SJCRH30 (cell line): ENCODE measurements around the gene NIPA2. TPM values are rescaled to one million over a fixed set of nuclear protein-coding genes. Genes with fewer than 3 reads are reported as not detected.
A peak's percentile ranks its signal among the peaks of the same experiment; 100 is the strongest.

Experiments used
- DNase-seq, 2 experiments: peaks; one replicate each; pipeline ENCODE4 v3.0.0-alpha.2; 2015 to 2020
- H3K27ac ChIP-seq: fragments of 250-450 bp; sonication (Bioruptor Pico); 2 replicates; pipeline ENCODE4 v1.5.1; 2020; ENCODE audit warnings: mild to moderate bottlenecking, moderate library complexity
- H3K27me3 ChIP-seq: fragments of 250-450 bp; sonication (Bioruptor Pico); 2 replicates; pipeline ENCODE4 v1.5.1; 2020; ENCODE audit warnings: mild to moderate bottlenecking, moderate library complexity
- H3K36me3 ChIP-seq: fragments of 250-450 bp; sonication (Bioruptor Pico); 2 replicates; pipeline ENCODE4 v1.5.1; 2020; ENCODE audit warnings: mild to moderate bottlenecking, moderate library complexity
- H3K4me1 ChIP-seq: fragments of 250-450 bp; sonication (Bioruptor Pico); 2 replicates; pipeline ENCODE4 v1.5.1; 2020; ENCODE audit warnings: mild to moderate bottlenecking, moderate library complexity
- H3K4me3 ChIP-seq: fragments of 250-450 bp; sonication (Bioruptor Pico); 2 replicates; pipeline ENCODE4 v1.5.1; 2020; ENCODE audit warnings: mild to moderate bottlenecking, moderate library complexity
- H3K9me3 ChIP-seq: fragments of 250-450 bp; sonication (Bioruptor Pico); replicated peaks from 2 replicates; pipeline ENCODE4 v1.5.1; 2020; ENCODE audit warnings: mild to moderate bottlenecking, moderate library complexity
- total RNA-seq: library from RNA; depleted of rRNA; stranded (reverse); fragments of >200 nt; shearing (Covaris generic); gene quantifications from 2 replicates; pipeline ENCODE4 v1.2.3, GENCODE V29; 2014

The NIPA2 gene
- total RNA-seq, 1 experiment from 2014 or later: 108 TPM

DNA sequence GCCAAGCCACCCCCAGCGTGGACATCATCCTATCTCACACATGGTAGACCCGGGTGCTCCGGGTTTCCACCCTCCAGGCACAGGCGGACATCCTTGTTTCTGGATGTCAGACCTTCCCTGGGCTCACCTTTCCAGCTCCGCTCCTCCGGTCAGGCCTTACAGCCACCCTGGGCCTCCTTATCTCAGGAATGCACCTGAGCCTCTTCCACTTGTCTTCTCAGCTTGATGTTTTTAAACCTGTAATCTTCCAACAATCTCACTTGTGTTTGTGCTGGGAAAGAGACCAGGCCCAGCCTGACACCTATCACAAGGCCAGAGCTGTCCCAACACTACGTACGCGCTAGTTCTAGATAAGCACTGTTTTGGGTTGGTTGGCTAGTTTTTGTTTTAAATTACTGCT, 53.9 kb downstream of the NIPA2 start:
- DNase-seq: no peak
- Histone ChIP-seq H3K36me3 (peaks cover 3% of the 10 kb centered on the region; the same call in 1 of the 2 replicates), H3K4me3 (no peak overlapping the region), H3K4me1 (peaks cover 8% of the 10 kb centered on the region), H3K9me3 (no peaks in the 10 kb centered on the region), H3K27ac (no peak overlapping the region), H3K27me3 (no peaks in the 10 kb centered on the region)

DNA sequence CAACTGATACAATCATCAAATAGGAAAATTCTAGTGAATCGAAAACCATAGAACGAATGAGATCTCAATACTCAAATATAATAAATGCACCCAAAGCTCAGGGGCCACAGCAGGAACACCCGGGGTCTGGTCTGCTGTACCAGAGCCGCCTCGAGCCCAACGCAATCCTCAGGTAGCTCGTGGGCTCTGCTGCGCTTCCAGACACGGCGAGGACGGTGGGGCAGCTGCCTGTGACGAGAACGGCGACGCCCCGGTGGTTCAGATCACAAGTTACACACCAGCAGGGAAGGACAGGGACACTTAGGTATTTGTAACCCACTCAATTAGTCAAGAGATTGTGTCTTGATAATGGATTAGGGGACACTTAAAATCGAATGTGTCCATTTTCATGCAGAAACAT, 54.6 kb downstream of the NIPA2 start:
- no peak for DNase-seq

DNA sequence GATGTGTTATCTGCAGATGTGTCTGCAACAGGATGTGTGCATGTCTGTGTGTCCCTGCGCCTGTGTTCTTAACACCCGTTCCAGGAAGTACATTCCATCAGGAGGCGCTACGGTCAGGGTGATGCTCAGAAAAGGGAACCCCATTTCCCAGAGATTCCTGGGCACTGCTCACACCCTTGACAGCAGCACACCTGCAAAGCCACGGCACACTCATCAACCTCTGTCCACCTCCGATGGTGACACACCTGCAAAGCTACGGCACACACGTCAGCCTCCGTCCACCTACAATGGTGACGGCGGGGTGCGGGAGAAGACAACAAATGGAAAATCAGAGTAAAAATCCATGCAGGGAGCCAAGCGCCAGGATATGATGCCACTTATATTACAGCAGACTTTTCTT, 55.4 kb downstream of the NIPA2 start:
- Histone ChIP-seq H3K36me3 (peaks cover 3% of the 10 kb centered on the region; the same call in 1 of the 2 replicates), H3K4me1 (no peaks in the 10 kb centered on the region), H3K9me3 (no peaks in the 10 kb centered on the region), H3K4me3 (no peak overlapping the region), H3K27ac (no peak overlapping the region), H3K27me3 (no peaks in the 10 kb centered on the region)
- no peak for DNase-seq

More for the DNA sequence above, 54.6 kb downstream of the NIPA2 start:
- Histone ChIP-seq H3K27me3 (no peaks in the 10 kb centered on the region), H3K4me1 (0 out of 2 replicates have a peak, but pooled peaks cover 4% of the 10 kb centered on the region), H3K36me3 (peaks cover 3% of the 10 kb centered on the region; the same call in 1 of the 2 replicates), H3K27ac (no peak overlapping the region), H3K9me3 (no peaks in the 10 kb centered on the region), H3K4me3 (no peak overlapping the region)

DNA sequence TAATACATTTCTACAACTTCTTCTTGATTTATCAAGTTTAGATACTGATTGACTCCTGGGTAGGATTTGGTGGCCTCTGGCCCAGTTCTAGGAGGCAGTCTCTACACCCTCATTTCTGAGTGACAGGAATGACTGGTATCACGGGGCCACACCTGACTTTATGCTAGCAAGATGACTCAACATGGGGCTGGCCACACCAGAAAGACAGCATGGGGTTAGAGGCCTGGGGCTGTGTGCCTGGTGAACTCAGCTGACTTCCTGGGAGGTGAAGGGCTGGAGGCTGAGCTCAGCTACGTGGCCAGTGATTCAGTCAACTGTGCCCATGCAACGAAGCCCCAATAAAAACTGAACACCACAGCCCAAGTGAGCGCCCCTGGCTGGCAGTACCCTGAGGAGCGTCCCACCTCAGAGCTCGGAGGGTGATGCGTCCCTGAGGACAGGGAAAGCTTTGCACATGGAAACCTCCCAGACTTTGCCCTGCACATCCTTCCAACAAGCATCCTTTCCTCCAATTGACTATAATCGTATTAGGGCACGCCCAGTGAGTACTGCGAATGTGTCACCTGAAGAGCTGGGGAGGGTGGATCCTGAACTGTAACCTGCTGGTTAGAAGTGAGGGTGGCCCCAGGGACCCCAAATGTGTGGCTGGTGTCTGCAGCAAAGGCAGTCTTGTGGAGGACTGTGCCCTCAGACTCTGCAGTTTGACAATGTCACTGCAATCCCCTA, 57.2 kb downstream of the NIPA2 start:
- no peaks in the 10 kb centered on the region for H3K4me1 ChIP-seq
- no peaks in the 10 kb centered on the region for H3K27me3 ChIP-seq
- no peak overlapping the region for H3K4me3 ChIP-seq
- peaks cover 13% of the 10 kb centered on the region for H3K36me3 ChIP-seq
- peak in 1 of 2 experiments; percentile 11 for DNase-seq
- H3K27ac ChIP-seq: no peak overlapping the region
- H3K9me3 ChIP-seq: no peaks in the 10 kb centered on the region

DNA sequence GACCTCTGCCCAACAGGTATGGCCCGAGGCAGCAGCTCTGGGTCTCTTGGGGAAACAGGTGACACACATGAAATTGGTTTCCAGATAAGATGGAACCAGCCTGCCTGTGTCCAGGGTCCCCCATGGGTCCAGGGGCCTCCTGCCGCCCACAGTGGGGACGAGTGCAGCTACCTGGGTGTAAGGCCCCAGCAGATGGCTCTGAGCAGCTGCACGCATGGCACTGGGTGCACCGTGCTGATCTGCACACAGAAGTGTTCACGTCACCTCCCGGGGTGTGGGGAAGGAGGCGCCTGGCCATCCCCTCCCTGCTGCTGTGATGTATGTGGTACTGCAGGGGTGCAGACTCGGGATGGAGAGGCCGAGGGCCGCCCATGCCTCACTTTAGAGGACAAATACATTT, 63.6 kb downstream of the NIPA2 start:
- H3K4me1 ChIP-seq: no peaks in the 10 kb centered on the region
- no peak overlapping the region for H3K4me3 ChIP-seq
- H3K27me3 ChIP-seq: no peaks in the 10 kb centered on the region
- no peaks in the 10 kb centered on the region for H3K9me3 ChIP-seq
- peaks cover 16% of the 10 kb centered on the region for H3K36me3 ChIP-seq
- no peak for DNase-seq
- H3K27ac ChIP-seq: no peak overlapping the region

DNA sequence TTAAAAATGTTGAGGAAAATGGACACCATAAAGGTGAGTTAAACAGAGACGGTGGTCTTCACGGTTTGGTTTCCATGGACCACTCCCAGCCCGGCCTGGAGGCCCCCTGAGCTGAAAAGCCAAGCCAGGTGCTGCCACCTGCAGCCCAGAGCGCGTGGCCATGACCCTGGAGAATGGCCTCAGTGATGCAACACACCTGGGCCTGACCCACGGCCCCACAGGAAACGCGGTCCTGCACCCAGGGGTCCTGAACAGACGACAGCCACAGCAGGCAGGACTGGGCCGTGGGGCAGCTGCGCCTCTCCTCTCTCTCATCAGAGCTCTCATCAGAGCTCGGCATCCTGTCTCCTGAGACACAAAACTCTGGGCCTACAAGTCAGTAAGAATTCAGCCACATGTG, 64.1 kb downstream of the NIPA2 start:
- Histone ChIP-seq H3K9me3 (no peaks in the 10 kb centered on the region), H3K4me3 (no peak overlapping the region), H3K36me3 (peaks cover 16% of the 10 kb centered on the region), H3K27ac (no peak overlapping the region), H3K27me3 (no peaks in the 10 kb centered on the region), H3K4me1 (no peaks in the 10 kb centered on the region)
- DNase-seq: no peak

DNA sequence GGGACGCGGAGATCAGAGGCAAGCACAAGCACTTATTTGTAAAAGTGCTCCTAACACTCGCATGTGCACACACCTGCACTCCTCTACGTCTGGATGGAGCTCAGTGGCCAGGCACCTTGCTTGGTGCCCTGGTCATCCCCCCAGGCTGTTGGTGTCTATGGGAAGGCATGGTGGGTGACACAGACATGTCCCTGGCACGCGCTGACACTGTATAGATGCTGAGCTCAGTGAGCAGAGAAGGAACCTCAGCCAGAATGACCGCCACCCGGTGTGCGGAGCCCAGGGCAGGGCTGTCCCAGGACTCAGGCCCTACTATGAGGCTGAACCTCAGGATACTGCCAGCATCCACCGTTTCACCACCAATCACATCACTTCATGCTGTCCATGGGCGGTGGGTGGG, 64.5 kb downstream of the NIPA2 start:
- Histone ChIP-seq H3K36me3 (peaks cover 16% of the 10 kb centered on the region), H3K27ac (no peak overlapping the region), H3K4me3 (no peak overlapping the region), H3K27me3 (no peaks in the 10 kb centered on the region), H3K4me1 (no peaks in the 10 kb centered on the region), H3K9me3 (no peaks in the 10 kb centered on the region)
- DNase-seq: no peak

DNA sequence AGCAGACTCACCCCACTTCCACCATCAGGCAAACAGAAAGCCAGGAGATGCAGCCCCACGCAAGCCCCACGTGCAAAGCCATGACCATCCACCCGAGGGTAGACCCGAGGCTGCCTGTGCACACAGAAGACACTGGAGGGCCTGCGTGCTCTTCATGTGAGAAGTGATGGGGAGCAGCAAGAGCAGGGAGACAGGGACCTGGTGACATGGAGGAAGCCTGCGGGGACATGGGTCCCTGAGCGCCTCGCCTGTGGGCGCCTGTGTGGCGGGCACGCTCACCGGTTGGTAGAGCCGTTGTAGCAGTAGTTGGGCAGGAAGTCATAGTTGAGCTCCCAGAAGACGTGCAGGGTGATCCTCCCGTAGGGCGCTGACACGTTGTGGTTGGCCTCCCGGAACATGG, 65.0 kb downstream of the NIPA2 start:
- peaks cover 16% of the 10 kb centered on the region for H3K36me3 ChIP-seq

DNA sequence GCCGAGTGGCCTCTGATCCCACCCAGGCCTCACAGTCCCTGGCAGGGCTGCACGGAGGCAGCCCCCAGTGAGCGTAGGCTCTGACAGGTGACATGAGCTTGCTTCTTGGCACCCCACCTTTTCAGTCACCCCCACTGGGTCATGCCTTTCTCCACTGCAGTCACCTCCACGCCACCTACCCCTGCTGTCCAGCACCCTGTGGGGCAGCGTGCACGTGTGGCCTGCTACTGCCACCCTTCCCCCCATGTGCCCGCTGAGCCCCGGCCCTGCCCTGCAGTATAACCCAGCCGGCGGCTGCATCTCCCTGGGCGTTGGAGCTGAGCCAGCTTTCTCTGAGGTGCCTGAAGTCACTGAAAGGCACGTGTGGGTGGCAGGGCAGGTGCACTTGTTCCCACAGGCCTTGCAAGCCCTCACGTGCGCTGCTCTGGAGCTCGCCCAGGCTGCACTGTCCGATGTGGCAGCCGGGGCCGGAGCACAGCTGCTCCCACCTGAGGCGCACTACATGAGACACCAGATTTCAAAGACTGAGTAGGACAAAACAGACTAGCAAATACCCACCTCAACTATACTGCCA, 65.6 kb downstream of the NIPA2 start:
- Histone ChIP-seq H3K27me3 (no peaks in the 10 kb centered on the region), H3K9me3 (no peaks in the 10 kb centered on the region), H3K4me1 (no peaks in the 10 kb centered on the region), H3K27ac (no peak overlapping the region), H3K36me3 (peaks cover 16% of the 10 kb centered on the region), H3K4me3 (no peak overlapping the region)
- DNase-seq: no peak

More for the DNA sequence above, 65.0 kb downstream of the NIPA2 start:
- H3K9me3 ChIP-seq: no peaks in the 10 kb centered on the region
- no peaks in the 10 kb centered on the region for H3K4me1 ChIP-seq
- H3K4me3 ChIP-seq: no peak overlapping the region
- DNase-seq: no peak
- H3K27ac ChIP-seq: no peak overlapping the region
- no peaks in the 10 kb centered on the region for H3K27me3 ChIP-seq

DNA sequence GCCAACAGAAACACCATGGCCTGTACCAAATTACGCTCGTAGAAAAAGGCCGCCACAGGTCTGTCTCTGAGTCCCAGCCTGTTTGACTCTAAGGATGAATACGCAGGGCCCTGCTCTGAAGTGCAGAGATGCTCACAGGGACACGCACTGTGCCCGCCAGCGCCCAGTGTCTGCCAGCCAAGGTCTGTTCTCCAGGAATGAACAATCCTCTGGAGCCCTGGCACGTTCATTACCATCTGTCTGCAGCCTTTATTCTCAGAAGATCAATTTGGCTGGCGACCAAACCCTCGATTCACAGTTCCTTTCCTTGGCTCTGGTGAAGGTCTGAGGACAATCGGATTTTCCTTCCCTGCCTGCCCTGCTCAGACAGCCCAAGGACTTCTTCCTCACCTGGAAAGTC, 66.3 kb downstream of the NIPA2 start:
- DNase-seq: no peak
- Histone ChIP-seq H3K27ac (no peak overlapping the region), H3K9me3 (no peaks in the 10 kb centered on the region), H3K4me3 (no peak overlapping the region), H3K36me3 (peaks cover 14% of the 10 kb centered on the region), H3K4me1 (no peaks in the 10 kb centered on the region), H3K27me3 (no peaks in the 10 kb centered on the region)

DNA sequence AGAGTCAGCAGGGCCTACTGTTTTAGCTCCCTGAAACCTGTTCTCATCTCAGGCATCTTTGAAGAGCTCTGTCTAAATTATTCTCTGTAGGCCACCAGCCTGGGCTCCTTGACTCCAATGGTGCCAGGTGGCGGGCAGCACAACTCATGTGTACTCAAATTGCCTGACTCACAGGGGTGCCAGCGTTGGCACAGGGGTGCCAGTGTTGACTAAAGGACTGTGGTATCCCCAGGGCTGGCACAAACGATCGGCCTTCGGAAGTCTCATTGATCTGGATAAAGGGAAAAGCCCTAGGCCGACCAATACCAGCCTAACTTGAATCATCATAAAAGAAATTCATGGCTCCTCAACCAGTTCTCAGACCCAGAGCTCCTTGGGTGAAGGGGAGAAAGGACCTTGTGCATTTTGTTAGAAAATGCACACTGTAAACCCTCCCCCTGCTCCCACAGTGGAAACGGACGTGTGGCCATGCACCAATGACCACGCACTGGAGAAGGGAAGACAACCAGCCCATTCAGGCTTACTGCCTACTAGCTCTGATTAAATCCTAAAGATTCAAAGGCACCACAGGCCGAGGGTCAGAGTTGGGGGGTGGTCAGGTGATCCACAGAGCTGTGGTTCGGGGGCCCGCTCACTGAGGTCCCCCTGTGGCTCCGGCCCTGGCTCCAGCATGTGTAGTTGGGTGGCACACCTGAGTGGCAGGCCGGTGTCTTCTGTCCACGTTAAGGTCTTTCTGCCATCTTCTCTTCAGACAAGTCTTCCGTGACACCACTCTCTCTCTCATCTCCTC, 68.9 kb downstream of the NIPA2 start:
- Histone ChIP-seq H3K36me3 (peaks cover 16% of the 10 kb centered on the region; the same call in 1 of the 2 replicates), H3K27me3 (no peaks in the 10 kb centered on the region), H3K4me3 (no peak overlapping the region), H3K27ac (no peak overlapping the region), H3K4me1 (no peaks in the 10 kb centered on the region), H3K9me3 (no peaks in the 10 kb centered on the region)
- DNase-seq: no peak

DNA sequence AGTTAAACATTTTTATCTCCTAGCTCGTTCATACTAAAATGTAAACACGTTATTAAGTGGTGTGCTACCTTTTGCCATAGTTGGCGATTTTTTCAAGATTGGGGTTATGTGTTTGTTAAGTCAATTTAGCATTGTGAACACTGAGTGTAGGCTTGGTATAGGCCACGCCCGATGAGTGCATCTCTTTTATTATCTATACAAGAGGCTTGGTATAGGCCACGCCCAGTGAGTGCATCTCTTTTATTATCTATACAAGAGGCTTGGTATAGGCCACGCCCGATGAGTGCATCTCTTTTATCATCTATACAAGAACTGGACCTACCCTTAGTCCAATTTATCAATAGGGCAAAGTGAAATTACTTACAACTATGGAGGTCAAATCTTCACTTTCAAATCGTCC, 70.4 kb downstream of the NIPA2 start:
- Histone ChIP-seq H3K4me1 (no peaks in the 10 kb centered on the region), H3K36me3 (peaks cover 16% of the 10 kb centered on the region; the same call in 1 of the 2 replicates), H3K9me3 (no peaks in the 10 kb centered on the region), H3K4me3 (no peak overlapping the region), H3K27me3 (no peaks in the 10 kb centered on the region), H3K27ac (no peak overlapping the region)
- DNase-seq: no peak

DNA sequence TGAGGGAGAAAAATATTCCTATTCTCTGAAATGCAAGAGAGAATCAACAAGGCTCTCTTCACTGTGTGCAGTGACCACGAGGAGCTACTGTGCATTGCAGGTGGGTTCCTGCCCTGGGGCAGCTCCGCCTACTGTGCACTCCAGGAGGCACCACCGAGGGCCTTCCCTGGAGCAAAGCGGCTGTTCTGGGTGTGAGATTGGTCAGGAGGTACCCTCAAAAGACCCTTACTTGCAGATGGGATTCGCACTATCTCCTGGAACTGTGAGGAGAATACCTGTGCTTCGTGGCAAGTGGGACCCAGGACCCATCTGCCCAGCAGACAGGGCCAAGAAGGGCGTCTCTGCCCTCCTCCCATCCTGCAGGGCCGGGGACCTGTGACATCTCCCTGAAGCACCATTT, 72.8 kb downstream of the NIPA2 start:
- H3K27me3 ChIP-seq: no peaks in the 10 kb centered on the region
- H3K27ac ChIP-seq: no peak overlapping the region
- H3K4me3 ChIP-seq: no peak overlapping the region
- DNase-seq: no peak
- H3K36me3 ChIP-seq: peaks cover 14% of the 10 kb centered on the region; the same call in 1 of the 2 replicates
- no peaks in the 10 kb centered on the region for H3K4me1 ChIP-seq
- H3K9me3 ChIP-seq: no peaks in the 10 kb centered on the region

DNA sequence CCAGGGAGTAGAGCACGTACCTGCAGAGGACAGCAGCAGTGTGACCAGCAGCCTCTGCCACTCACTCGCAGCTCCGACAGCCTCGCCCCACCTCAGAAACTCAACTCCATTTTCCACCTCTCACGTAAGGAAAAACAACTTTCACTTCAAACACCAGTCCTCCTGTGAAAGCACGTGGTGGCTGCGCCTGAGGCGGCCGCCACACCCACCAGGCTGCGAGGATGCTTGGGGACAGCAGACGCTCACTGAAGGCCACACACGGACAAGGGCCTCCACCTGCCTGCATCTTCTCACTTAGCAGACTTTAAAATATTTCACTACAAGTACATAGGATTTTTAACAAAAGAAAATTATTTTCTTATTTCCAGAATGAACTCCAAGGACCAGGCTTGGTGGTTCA, 73.8 kb downstream of the NIPA2 start:
- H3K4me3 ChIP-seq: no peak overlapping the region
- peaks cover 10% of the 10 kb centered on the region; the same call in 1 of the 2 replicates for H3K36me3 ChIP-seq
- no peak for DNase-seq
- no peaks in the 10 kb centered on the region for H3K9me3 ChIP-seq
- no peak overlapping the region for H3K27ac ChIP-seq
- H3K27me3 ChIP-seq: no peaks in the 10 kb centered on the region
- H3K4me1 ChIP-seq: no peaks in the 10 kb centered on the region
